ENCODE data around the gene DNMBP.
"Not testable (repeated sequence)": the region's sequence is repeated elsewhere in the genome, so short reads cannot be mapped to it uniquely, and the experiment has no call there.

The DNMBP gene

DNA sequence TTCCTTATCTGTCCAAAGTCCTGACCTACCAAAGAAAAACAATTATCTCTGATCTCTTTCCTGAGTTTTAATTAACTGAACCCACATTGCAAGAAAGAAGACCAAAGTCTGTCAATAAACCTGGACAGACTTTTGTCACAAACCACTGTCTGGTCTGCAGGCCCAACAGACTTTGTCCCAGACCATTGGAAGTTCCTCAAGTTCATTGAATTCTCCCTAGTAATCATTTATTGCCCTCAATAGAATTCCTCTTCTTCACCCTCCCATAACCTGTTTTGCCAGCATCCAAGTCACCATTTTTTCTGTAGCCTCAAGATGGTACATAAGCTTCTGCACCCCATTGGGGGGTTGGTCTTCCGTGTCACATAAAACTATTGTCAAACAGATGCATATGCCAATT, 3.9 kb upstream of the DNMBP start:
- no peak for DNase-seq

DNA sequence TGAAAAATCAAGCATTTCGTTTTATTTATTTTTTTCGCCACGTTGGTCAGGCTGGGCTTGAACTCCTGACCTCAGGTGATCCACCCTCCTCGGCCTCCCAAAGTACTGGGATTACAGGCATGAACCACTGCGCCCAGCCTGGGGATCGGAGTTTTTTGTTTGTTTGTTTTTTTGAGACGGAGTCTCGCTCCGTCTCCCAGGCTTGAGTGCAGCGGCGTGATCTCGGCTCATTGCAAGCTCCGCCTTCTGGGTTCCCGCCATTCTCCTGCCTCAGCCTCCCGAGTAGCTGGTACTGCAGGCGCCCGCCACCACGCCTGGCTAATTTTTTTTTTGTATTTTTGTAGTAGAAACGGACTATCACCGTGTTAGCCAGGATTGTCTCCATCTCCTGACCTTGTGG, 2.2 kb upstream of the DNMBP start:
- DNase-seq: not testable (repeated sequence)

DNA sequence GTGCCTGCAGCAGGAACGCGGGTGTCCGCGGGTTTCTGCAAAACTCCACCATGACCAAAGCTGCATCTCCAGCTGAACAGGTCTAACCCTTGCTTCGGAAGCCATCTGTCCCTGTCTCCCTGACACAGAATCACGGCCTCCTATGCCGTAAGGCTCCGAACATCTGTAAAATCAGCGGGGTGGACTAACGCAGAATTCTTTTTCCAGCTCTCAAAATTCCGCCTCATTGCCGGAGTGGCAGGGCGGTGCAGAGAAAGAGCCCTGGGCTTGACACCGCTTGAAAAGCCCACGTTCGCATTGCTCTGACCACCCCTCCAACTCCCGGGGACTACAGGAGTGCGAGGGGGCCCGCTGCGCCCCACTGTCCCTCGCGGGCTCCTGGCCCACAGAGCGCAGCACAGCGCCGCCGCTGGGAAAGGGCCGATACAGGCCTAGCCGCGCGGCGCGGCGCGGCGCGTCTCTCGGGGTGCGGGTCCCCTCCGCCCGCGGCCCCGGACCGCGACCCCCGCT, 409 bp downstream of the DNMBP start:
- DNase-seq: peak; percentile 46

- no peak for DNase-seq
These were observed 952 bp downstream of the DNMBP start for GRCh38 chr10:100008708-100009282.

DNA sequence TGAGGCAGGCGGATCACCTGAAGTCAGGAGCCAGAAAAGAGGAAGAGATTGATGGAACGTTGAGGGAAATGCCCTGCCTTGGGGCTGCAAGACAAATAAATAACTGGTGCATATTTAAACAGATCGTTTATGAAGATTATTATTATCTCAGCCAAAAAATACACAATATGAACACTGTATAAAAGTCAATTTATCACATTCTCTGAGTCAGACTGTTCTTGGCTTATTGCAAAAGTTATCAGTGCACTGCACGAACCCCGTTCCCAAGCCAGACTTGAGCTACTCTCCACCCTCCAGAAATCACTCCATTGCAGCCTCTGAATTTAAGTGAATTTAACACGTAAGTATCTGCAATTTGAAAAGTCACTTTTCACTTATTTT, 1.6 kb downstream of the DNMBP start:
- peak; percentile 32 for DNase-seq

- peak; percentile 37 for DNase-seq
These were observed 2.3 kb downstream of the DNMBP start for GRCh38 chr10:100007231-100008141.

GRCh38 chr10:100006243-100006886, 3.4 kb downstream of the DNMBP start:
- DNase-seq: peak; percentile 95

DNA sequence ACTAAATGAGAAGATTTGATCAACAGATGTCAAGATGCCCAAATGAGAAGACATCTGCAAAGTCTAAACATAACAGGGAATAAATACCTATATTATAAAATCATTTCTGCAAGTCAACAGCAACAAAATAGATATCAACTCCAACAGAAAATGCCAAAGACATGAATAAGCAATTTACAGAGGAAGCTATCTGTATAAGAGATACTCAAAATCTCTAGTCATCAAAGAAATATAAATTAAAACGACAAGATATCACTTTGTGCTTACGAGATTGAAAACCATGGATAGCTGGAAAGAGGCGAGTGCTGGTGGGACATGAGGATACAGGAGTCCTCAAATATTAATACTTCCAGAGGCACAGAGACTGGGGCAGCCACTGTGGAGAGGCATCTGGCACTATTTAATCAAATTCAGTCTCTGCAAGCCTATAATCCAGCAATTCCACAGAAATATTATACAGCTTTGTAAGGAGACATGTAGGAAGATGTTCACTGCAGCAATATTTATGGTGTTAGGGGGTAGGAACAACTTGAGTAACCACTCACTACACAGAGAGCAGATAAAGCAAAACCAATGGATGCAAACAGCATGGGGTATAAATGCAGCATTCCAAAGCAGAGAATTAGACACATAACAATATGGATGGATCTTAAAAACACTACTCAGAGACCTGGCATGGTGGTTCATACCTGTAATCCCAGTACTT, 4.8 kb downstream of the DNMBP start:
- no peak for DNase-seq

DNA sequence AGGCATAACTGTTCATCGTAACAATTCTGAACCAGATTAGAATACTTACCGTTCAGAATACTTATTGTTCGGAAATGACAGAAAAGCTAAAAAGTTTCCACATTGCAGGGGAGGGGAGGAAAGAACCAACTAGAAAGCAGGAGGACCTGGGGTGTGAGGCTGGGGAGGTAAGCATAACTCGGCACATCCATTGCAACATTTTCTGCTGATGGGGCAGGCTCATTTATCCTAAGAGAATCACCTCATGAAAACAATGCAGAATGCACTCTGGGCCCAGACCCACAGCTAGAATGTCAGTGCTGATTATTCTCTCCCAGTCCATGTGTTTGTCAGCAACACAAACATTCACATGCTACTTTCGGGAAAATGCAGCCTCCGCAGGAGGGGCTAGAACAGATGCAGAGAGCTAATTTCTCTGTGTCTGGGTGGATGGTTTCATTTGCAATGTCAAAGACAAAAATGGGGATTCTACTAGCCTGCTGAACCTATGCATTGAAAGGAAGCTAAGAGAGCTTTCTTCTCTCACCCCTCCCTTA, 9.6 kb downstream of the DNMBP start:
- DNase-seq: no peak

DNA sequence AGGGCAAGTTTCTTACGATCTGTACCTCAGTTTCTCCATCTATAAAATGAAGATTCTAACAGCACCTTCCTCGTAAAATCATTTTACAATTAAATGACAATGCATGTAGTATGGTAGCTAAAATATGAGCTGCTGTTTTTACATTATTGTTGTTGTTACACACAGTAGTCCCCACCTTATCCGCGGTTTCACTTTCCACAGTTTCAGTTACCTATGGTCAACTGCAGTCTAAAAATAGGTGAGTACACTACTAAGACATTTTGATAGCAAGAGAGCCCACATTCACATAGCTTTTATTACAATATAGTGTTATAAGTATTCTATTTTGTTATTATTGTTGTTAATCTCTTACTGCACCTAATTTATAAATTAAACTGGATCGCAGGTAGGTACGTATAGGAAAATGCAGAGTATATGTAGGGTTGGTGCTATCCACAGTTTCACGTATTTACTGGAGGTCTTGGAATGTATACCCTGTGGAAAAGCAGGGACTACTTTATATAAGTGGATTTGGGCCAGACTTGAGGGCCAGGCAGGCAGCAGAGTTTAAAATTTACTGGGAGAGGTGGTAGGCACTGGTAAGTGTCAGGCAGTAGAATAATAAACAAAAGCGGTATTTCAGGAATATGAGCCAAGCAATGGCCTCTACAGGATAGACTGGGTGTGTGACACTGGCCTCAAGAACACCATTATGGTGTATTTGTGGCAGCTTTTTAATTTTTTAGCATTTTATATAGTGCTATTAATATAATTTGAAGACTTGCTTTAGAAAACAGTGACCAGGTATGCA, 10.2 kb downstream of the DNMBP start:
- DNase-seq: no peak

- DNase-seq: no peak
These were observed 10.9 kb downstream of the DNMBP start for GRCh38 chr10:99998889-99999288.

DNA sequence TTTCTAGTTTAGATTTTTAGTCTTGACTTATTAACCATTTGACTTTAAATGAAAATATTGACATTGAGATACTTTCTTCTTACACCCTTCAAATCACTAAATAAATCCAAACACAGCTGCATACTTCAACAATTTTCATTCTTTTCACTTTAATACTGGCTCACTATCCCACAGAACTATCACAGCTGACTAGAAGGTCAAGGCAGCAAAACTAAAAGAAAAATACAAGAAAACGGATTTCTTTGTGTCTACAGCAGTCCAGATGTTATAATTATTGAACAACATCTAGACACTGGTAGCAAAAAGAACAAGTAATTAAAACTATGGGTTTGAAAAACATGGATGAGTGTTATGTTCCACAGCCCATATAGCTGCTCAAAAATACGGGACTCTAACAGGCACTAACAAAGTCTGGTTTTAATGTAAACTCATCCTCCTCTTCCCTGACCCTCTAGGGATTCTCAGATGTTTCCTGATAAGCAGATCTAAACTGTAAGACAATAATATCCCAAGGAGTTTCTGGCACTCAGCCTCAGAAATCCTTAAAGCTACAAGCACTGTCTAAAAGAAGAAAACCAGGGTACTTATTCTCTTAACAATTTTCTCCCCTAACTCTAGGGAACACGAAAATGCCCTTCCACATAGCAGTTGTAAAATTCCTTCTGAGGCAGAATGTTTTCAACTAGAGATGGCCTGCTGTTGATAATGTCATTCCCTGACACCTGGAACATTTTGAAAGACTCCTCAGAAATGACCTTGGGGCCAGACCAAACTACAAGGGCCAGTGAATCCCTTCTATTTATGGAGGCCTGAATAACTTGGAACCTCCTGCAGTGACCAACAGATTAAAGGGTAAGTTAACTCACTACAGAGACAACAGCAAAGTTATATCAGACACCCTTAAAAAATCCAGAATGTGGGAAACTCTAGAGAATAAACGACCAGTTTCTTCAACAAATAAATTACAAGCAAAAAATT, 12.8 kb downstream of the DNMBP start:
- peak; percentile 63 for DNase-seq

DNA sequence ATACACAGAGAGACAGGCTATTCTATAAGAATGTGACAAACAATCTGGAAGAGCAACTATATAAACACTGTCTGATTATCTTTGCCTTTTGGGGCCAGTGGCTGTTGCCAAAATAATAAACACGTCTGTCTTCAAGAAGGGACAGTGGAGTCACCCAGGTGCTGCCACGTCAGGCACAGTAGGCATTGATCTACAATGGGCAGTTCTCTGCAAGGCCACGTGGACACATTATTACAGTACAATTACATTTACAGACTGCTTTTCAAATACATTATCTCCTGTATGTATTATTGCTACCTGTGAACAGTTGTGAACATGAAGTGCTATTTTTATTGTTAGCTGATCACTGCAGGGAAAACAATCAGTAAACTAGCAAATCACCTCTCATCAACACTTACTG, 14.0 kb downstream of the DNMBP start:
- no peak for DNase-seq

DNA sequence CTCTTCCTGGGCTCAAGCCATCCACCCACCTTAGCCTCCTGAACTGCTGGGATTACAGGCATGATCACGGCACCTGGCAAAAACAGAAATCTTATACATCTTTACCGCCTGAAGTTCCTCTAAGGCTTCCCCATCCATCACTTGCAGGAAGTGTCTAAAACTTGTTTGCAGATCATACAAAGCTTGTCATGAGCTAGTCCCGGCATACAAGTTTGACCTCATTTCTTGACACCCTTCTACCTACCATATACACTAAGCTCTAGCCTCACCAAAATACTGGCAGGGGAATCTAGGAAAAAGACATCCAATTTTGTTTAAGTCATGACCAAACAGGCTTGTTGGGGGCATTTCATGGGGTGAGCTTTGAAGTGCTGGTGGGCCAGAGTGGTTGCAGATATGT, 14.5 kb downstream of the DNMBP start:
- DNase-seq: no peak

GRCh38 chr10:99994801-99995200, 14.9 kb downstream of the DNMBP start:
- DNase-seq: no peak

DNA sequence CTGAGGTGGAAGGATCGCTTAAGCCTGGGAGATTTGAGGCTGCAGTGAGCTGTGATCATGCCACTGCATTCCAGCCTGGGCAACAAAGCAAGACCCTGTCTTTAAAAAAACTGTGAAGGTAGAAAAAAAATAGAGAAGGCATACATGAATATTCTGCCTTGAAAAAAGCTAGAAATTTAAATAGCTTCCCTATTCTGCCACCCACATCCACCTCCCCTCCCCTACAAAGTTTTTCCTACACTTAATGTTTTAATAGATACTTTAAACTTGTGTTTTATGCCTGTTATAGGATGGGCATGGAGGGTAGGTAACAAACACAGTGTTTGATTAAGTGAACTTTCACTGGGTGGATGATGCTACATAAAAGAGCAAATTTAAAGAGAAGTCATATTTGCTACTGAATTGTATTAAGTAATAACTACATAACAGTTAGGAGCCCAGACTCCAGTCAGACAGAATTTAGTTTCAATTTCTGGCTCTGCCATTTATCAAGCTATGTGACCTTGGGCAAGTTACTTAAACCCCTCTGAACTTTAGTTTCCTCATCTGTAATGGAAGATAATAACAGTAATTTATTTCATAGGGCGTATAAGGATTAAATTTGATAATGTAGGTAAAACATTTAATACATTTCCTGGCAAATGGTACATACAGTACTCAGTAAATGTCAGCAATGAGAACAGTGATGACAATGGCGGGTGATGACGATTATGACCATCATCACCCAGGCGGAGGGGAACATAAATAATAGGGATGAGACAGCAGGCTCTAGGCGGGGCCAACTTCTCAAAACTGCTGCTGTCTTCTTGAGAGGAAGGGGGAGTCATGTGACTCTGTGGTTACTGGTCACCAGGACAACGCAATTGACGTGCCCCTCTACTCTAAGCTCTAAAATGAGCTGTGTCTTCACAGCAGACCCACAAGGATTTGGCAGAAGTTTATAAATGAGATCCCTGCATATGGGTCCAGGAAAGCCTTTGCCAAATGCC, 15.8 kb downstream of the DNMBP start:
- DNase-seq: peak; percentile 95

DNA sequence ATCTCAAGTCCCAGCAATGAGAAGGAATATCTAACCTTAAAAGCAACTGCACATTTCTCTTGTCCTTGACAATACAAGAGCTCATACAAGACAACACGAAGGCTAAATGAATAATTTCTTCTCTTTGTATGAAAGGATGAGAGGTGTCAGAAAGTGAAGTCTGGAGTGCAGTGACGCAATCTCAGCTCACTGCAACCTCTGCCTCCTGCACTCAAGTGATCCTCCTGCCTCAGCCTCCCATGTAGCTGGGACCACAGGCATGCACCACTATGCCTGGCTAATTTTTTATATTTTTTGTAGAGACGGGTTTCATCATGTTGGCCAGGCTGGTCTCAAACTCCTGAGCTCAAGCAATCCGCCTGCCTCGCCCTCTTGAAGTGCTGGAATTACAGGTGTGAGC, 24.1 kb downstream of the DNMBP start:
- DNase-seq: not testable (repeated sequence)

GRCh38 chr10:99984211-99985034, 25.3 kb downstream of the DNMBP start:
- peak; percentile 25 for DNase-seq
